Fibroblast of villous mesenchyme (primary cell): ENCODE results near the gene OCA2. TPM values are rescaled to one million over a fixed set of nuclear protein-coding genes. Genes with fewer than 3 reads are reported as not detected.

ENCODE experiments used
- DNase-seq: peaks from one replicate; pipeline ENCODE4 v3.0.0-alpha.2; 2010; ENCODE audit warnings: low read depth
- H3K4me3 ChIP-seq: 2 replicates; pipeline ENCODE4 v1.5.1; 2011; ENCODE audit warnings: low read depth, mild to moderate bottlenecking, low read length
- CTCF ChIP-seq: IDR thresholded peaks from 2 replicates; pipeline ENCODE4 v1.5.1; 2012; ENCODE audit warnings: low read depth, mild to moderate bottlenecking, low read length; ENCODE audit not compliant: insufficient read depth
- total RNA-seq: library from RNA; depleted of rRNA; stranded (reverse); fragments of >200 nt; gene quantifications from 2 replicates; pipeline ENCODE4 v1.2.3, GENCODE V29; 2012

OCA2 gene
- total RNA-seq, 1 donor: not detected

GRCh38 chr15:28025413-28025812 is 73.7 kb downstream of the OCA2 start:
- no peak for TF ChIP-seq CTCF
- no peak overlapping the region for H3K4me3 ChIP-seq
- no peak for DNase-seq

- no peak overlapping the region for H3K4me3 ChIP-seq
- TF ChIP-seq CTCF: no peak
- DNase-seq: no peak
Observed at GRCh38 chr15:28024889-28025250, 74.2 kb downstream of the OCA2 start.

- no peak overlapping the region for H3K4me3 ChIP-seq
- no peak for TF ChIP-seq CTCF
- DNase-seq: no peak
Observed at GRCh38 chr15:28023933-28024888, 74.9 kb downstream of the OCA2 start.

- no peak for DNase-seq
- H3K4me3 ChIP-seq: no peak overlapping the region
- TF ChIP-seq CTCF: no peak
Observed at GRCh38 chr15:28023422-28023821, 75.7 kb downstream of the OCA2 start.

- H3K4me3 ChIP-seq: no peak overlapping the region
- TF ChIP-seq CTCF: no peak
- DNase-seq: no peak
Observed at GRCh38 chr15:28022961-28023360, 76.2 kb downstream of the OCA2 start.

- H3K4me3 ChIP-seq: no peak overlapping the region
- no peak for TF ChIP-seq CTCF
- no peak for DNase-seq
Observed at GRCh38 chr15:28022181-28022580, 76.9 kb downstream of the OCA2 start.
